ENCODE measurements around the gene CACNA2D3.

CACNA2D3 gene

GRCh38 chr3:54608041-54608440 lies 485.7 kb downstream of the CACNA2D3 start:
- TF ChIP-seq CTCF (IDR thresholded peaks at IDR 0.05; ENCODE audit: extremely low read depth, missing control alignments) = no peak
- DNase-seq (ENCODE audit: low spot score) = no peak

- no peak for DNase-seq (ENCODE audit: low spot score)
- no peak for TF ChIP-seq CTCF (IDR thresholded peaks at IDR 0.05; ENCODE audit: extremely low read depth, missing control alignments)
Observed at GRCh38 chr3:54619053-54619452, 496.7 kb downstream of the CACNA2D3 start.

- DNase-seq (ENCODE audit: low spot score) = no peak
- no peak for TF ChIP-seq CTCF (IDR thresholded peaks at IDR 0.05; ENCODE audit: extremely low read depth, missing control alignments)
Observed at GRCh38 chr3:54619531-54619930, 497.2 kb downstream of the CACNA2D3 start.

GRCh38 chr3:54621184-54621583 lies 498.8 kb downstream of the CACNA2D3 start:
- TF ChIP-seq CTCF (IDR thresholded peaks at IDR 0.05; ENCODE audit: extremely low read depth, missing control alignments) = no peak
- DNase-seq (ENCODE audit: low spot score) = no peak

GRCh38 chr3:54622678-54623077 lies 500.3 kb downstream of the CACNA2D3 start:
- no peak for TF ChIP-seq CTCF (IDR thresholded peaks at IDR 0.05; ENCODE audit: extremely low read depth, missing control alignments)
- no peak for DNase-seq (ENCODE audit: low spot score)

- no peak for TF ChIP-seq CTCF (IDR thresholded peaks at IDR 0.05; ENCODE audit: extremely low read depth, missing control alignments)
Observed at GRCh38 chr3:54625805-54626787, 503.7 kb downstream of the CACNA2D3 start.

GRCh38 chr3:54628888-54629441 lies 506.6 kb downstream of the CACNA2D3 start:
- no peak for TF ChIP-seq CTCF (IDR thresholded peaks at IDR 0.05; ENCODE audit: extremely low read depth, missing control alignments)

More at GRCh38 chr3:54625805-54626787, 503.7 kb downstream of the CACNA2D3 start:
- DNase-seq (ENCODE audit: low spot score) = no peak

More at GRCh38 chr3:54628888-54629441, 506.6 kb downstream of the CACNA2D3 start:
- DNase-seq (ENCODE audit: low spot score) = no peak
